ENCODE results near the gene NPEPL1. TPM values are rescaled to one million over a fixed set of nuclear protein-coding genes. Genes with fewer than 3 reads are reported as not detected.

The NPEPL1 gene
- total RNA-seq, 2 experiments from 2014 or later, result 13.7 to 15.2 TPM

DNA sequence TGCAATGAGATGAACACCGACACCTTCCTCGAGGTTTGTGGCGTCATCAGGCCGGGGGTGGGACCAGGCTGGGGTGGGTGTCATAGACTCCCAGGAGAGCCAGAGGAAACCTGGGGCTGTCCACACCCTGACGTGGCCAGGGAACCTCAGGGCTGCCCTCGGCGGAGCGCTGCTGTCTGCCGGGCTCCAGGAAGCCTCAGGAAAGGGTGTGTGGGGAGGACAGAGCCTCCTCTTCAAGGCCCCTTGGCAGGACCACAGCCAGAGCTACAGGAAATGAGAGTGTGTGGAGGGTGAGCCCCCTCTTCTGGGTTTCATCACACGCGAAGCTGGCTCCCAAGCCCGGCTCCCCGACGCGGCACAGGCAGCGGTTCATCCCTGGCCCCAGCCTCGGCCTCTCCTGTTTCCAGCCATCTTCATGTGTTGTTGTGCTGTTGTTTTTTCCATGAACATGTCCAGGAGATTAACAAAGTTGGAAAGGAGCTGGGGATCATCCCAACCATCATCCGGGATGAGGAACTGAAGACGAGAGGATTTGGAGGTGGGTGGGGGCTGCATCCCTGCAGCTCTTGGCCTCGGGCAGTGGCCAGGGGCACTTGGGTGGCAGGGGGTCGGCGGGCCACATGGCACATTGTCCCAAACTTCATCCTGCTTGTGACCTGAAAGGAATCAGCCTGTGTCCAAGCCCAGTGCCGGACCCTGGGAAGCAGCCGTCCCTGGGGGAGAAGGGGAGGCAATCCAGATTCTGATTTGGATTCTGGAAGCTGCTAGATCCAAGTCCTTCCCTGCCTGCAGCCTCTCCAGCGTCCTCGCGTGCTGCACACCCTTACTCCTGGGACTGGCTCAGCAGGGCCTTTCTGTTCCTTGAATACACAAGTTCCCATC is 6.4 kb downstream of the NPEPL1 start:
- H3K36me3 Mint-ChIP-seq, result peaks cover 6% of the 10 kb centered on the region
- H3K27me3 Mint-ChIP-seq, result no peaks in the 10 kb centered on the region
- H3K27ac Mint-ChIP-seq, result no peak overlapping the region
- no peak overlapping the region for H3K4me3 Mint-ChIP-seq
- peaks cover 4% of the 10 kb centered on the region for H3K4me1 Mint-ChIP-seq
- H3K9me3 Mint-ChIP-seq, result no peaks in the 10 kb centered on the region
- no peak for DNase-seq

DNA sequence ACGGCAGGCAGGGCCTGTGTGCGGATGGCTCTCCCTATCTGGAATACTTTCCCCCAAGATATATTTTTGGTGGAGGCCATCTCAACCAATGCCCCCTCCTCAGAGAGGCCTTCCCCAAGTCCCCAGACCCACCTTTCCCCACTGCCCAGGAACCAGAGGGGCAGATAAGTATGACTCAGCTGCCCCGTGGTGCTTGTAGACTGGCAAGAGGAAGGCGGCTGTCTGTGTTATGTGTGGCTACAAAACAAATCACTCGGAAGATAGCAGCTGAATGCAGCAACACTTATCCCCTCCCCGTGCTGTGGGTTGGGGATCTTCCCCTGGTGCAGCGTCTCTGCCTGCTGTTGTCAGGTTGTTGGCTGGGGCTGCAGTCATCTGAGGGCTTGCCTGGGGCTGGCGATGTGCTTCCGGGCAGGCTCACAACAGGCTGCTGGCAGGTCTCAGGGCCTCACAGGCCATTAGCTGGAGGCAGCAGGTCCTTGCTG is 7.1 kb downstream of the NPEPL1 start:
- Mint-ChIP-seq H3K27me3 (no peaks in the 10 kb centered on the region), H3K9me3 (no peaks in the 10 kb centered on the region), H3K36me3 (peaks cover 9% of the 10 kb centered on the region), H3K4me3 (no peak overlapping the region), H3K27ac (no peak overlapping the region), H3K4me1 (no peaks in the 10 kb centered on the region)
- no peak for DNase-seq

DNA sequence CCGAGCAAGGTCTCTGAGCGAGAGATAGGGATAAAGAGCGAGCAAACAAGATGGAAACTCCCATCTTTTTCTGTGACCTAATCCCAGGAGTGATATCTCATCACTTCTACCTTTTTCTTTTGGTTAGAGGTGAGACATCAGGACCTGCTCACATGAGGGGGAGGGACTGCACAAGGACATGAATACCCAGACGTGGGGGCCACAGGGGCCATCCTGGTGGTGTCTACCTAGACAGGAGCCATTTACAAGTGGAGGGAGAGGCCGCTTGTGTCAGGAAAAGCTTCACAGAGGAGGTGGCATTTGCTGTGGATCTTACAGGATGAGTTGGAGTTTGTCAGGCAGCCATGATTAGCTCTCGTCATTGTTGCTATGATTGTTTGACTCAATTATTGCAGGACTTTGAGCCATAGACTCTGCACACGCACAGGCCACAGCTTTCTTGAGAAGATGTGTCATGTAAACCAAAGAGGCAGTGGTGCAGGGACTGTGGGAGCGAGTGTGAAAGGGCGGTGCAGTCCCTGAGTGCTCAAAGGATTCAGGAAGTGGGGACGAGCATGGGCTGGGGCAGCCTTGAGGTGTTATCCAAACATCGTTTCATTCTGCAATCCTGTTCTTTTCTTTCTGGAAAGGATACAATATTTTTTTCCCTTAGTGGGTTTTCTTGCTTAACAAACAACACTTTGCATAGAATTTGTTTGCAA is 7.7 kb downstream of the NPEPL1 start:
- no peak for DNase-seq
- H3K36me3 Mint-ChIP-seq, result peaks cover 9% of the 10 kb centered on the region
- H3K4me3 Mint-ChIP-seq, result no peak overlapping the region
- no peaks in the 10 kb centered on the region for H3K27me3 Mint-ChIP-seq
- no peaks in the 10 kb centered on the region for H3K4me1 Mint-ChIP-seq
- H3K9me3 Mint-ChIP-seq, result no peaks in the 10 kb centered on the region
- H3K27ac Mint-ChIP-seq, result no peak overlapping the region

DNA sequence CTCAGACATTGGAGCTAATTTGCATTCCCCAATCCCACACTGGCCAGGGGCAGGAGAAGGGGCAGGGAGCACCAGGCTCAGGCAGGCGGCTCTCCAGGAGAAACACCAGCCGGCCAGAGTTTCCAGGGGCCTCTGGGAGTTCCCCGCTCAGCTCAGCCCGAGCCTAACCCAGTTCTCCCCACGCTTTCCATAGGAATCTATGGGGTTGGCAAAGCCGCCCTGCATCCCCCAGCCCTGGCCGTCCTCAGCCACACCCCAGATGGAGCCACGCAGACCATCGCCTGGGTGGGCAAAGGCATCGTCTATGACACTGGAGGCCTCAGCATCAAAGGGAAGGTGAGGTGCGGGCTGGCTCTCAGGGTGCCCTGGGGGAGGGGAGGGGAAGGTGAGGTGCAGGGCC is 8.2 kb downstream of the NPEPL1 start:
- no peak for DNase-seq
- no peaks in the 10 kb centered on the region for H3K27me3 Mint-ChIP-seq
- H3K4me1 Mint-ChIP-seq, result no peaks in the 10 kb centered on the region
- peaks cover 9% of the 10 kb centered on the region for H3K36me3 Mint-ChIP-seq
- no peak overlapping the region for H3K4me3 Mint-ChIP-seq
- H3K9me3 Mint-ChIP-seq, result no peaks in the 10 kb centered on the region
- no peak overlapping the region for H3K27ac Mint-ChIP-seq

DNA sequence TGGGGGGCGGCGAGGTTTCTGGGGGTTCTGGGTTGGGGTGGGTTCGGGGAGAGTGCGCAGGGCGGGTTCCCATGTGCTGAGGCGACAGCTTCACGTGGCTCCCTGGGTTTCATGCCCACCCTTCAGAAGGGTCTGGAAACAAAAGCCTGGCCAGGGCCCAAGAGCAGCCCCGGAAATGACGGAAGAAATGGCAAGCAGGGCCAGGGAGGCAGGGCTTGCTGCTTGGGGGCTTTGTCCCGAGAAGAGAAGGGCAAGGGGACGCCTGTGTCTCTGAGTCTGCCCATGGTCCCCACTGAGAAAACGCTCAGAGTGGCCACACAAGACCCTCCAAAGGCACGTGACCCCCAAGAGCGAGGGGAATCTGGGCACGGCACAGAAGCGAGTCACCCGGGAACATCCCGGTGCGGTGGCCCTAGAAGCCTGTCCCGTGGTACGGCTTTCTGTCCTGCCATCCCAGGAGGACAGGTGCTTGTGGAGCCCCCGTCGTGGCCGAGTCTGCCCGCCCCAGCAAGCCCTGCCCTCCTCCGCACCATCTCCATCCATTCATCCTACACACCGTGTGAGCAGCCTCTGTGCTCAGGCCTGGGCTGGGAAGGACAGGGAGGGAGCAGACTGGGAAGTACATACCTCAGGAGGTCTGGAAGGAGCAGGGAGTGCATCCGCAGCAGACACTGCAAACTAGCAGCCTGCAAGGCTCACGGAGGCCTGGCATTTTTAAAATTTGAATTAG is 9.0 kb downstream of the NPEPL1 start:
- Mint-ChIP-seq H3K27me3 (no peaks in the 10 kb centered on the region), H3K27ac (no peak overlapping the region), H3K9me3 (no peaks in the 10 kb centered on the region), H3K4me3 (no peak overlapping the region), H3K4me1 (no peaks in the 10 kb centered on the region), H3K36me3 (peaks cover 9% of the 10 kb centered on the region)
- no peak for DNase-seq

GRCh38 chr20:58702161-58702510 is 9.5 kb downstream of the NPEPL1 start:
- DNase-seq, result no peak
- Mint-ChIP-seq H3K4me3 (no peak overlapping the region), H3K4me1 (no peaks in the 10 kb centered on the region), H3K27ac (no peak overlapping the region), H3K27me3 (no peaks in the 10 kb centered on the region), H3K36me3 (peaks cover 9% of the 10 kb centered on the region), H3K9me3 (no peaks in the 10 kb centered on the region)

- Mint-ChIP-seq H3K4me1 (no peaks in the 10 kb centered on the region), H3K36me3 (peaks cover 9% of the 10 kb centered on the region), H3K27ac (no peak overlapping the region), H3K27me3 (no peaks in the 10 kb centered on the region), H3K4me3 (no peak overlapping the region), H3K9me3 (no peaks in the 10 kb centered on the region)
- no peak for DNase-seq
Observed at GRCh38 chr20:58702859-58703648, 10.5 kb downstream of the NPEPL1 start.

DNA sequence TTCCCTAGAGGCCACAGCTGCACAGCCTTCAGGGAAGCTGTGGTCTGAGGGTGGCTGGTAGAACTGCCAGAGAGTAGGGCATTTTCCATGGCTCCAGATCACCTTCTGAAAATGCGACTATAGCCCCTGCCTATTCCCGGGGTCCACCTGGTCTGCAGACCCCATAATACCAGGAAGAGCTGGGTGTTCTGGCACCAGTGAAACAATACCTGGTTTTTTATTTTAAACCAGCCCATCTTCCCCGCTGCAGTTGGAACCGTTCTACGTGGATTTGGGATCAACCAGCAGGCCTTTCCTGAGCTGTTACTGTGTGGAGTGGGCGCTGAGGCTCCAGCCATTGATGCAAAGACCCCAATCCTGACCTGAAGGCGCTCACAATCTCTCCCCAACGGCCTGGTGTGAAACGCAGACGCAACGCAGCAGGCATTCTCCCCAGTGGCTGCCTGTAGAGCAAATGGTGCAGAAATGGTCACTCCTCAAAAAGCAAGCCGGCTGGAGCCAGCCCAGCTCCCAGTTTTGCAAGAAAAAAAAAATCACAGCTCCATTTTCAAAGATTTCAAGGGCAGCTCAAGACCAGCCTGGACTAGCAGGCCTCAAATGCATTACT is 11.3 kb downstream of the NPEPL1 start:
- no peak overlapping the region for H3K4me3 Mint-ChIP-seq
- H3K9me3 Mint-ChIP-seq, result no peaks in the 10 kb centered on the region
- peaks cover 9% of the 10 kb centered on the region for H3K36me3 Mint-ChIP-seq
- no peak for DNase-seq
- H3K27ac Mint-ChIP-seq, result no peak overlapping the region
- H3K27me3 Mint-ChIP-seq, result no peaks in the 10 kb centered on the region
- no peaks in the 10 kb centered on the region for H3K4me1 Mint-ChIP-seq

- no peak for DNase-seq
- Mint-ChIP-seq H3K4me1 (no peaks in the 10 kb centered on the region), H3K27me3 (no peaks in the 10 kb centered on the region), H3K36me3 (peaks cover 9% of the 10 kb centered on the region), H3K9me3 (no peaks in the 10 kb centered on the region), H3K4me3 (no peak overlapping the region), H3K27ac (no peak overlapping the region)
Observed at GRCh38 chr20:58705208-58705926, 12.8 kb downstream of the NPEPL1 start.

DNA sequence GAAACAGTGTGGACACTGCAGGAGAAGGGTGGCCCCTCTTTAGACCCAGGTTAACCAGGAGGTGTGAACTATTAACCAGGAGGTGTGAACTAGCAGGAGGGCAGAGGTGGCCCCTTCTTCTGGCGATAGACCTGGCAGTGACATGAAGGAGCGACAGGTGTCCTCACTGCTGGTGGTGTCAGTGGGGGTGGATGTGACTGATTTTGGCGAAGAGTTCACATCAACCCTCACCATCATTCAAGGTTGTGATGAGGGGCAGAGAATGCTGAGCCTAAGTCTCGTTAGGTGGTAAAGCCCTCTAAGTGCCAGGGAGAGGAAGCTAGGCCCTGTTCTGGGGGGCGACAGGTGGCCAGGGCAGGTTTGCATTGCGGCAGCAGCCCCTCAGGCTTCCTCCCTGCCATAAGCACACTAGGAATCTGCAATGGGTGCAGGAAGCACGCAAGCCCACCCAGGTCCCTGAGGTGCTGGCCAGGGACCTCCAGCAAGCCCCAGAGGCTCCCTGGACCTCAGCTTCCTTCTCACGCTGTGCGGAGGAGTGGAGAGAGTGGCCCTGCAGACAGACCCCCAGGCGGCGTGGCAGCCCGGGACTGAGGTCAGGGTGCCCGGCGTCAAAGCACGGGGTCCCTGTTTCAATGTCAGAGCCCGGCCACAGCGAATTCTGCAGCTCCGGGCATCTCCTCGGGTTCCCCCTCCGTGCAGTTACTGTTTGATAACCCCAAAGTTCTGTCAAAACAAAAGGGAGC is 13.7 kb downstream of the NPEPL1 start:
- Mint-ChIP-seq H3K27me3 (no peaks in the 10 kb centered on the region), H3K36me3 (peaks cover 9% of the 10 kb centered on the region), H3K4me3 (no peak overlapping the region), H3K4me1 (no peaks in the 10 kb centered on the region), H3K27ac (no peak overlapping the region), H3K9me3 (no peaks in the 10 kb centered on the region)
- DNase-seq, result no peak

DNA sequence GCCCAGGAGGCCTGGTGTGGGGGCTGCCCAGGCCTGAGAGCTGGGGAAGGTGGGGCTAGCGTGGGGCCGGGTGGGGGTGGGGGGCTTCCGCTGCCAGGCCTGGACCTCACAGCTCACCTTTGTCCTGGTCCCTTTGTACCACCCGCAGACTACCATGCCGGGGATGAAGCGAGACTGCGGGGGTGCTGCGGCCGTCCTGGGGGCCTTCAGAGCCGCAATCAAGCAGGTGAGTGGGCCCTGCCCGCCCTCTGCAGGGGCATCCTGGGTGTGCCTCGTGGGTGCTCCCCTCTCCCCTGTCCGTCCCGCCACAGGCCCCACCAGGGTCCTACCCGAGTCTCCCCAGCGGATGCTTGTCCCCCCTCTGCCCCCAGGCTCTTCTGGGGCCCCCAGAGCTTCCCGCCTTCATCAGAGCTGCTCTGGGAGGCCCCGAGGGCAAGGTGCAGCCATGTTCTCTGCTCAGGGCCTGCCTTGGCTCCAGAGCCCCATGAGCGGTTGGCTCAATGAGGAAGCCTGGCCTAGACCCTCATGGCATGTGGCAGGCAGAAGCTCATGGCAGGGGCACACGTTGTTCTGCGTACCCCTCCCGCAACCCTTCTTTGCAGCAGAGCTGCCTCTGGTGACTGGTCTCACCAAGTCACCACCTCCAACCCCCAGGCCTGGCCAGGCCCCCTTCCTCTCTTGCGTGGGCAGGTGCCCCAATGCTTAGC is 14.5 kb downstream of the NPEPL1 start:
- Mint-ChIP-seq H3K36me3 (peaks cover 9% of the 10 kb centered on the region), H3K9me3 (no peaks in the 10 kb centered on the region), H3K4me1 (no peaks in the 10 kb centered on the region), H3K4me3 (no peak overlapping the region), H3K27ac (no peak overlapping the region), H3K27me3 (no peaks in the 10 kb centered on the region)
- no peak for DNase-seq

GRCh38 chr20:58707770-58708169 is 15.2 kb downstream of the NPEPL1 start:
- Mint-ChIP-seq H3K27ac (no peak overlapping the region), H3K9me3 (no peaks in the 10 kb centered on the region), H3K4me3 (no peak overlapping the region), H3K36me3 (peaks cover 5% of the 10 kb centered on the region), H3K4me1 (no peaks in the 10 kb centered on the region), H3K27me3 (no peaks in the 10 kb centered on the region)
- no peak for DNase-seq
